Measurements from ENCODE around the gene ANKRD63. TPM values are rescaled to one million over a fixed set of nuclear protein-coding genes. Genes with fewer than 3 reads are reported as not detected.

The ANKRD63 gene
- polyA plus RNA-seq, 4 donors = 0.26 TPM; not detected in 3

DNA sequence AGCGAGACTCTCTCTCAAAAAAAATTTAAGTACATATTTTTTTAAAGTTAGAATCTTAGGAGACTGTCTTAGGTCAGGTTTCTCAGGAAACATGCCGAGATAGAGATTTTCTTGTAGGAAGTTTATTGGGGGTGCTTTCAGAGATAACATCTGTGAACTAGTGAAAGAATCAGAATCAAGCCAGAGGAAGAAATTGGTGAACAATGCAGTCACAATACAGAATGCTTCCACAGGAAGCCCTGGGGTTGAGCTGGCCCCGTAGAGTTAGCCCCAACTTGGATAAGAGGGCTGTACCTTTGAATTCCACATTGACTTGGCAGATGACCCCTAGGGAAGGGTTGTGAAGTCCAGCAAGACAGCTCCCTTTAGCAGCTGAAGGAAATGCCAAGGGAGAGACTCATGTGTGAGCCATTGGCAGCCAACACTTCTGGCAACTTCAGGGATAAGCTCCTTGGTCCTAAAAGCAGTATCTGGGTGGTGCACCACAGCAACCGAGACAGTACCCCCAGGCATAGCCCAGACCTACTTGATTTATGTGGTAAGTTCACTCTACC, 31.9 kb upstream of the ANKRD63 start:
- DNase-seq (ENCODE audit: low read depth in 4 of 4, low spot score in 3 of 4) = no peak

GRCh38 chr15:40313531-40314398, 30.9 kb upstream of the ANKRD63 start:
- DNase-seq (ENCODE audit: low read depth in 4 of 4, low spot score in 3 of 4) = no peak

GRCh38 chr15:40312370-40313158, 29.7 kb upstream of the ANKRD63 start:
- DNase-seq (ENCODE audit: low read depth in 4 of 4, low spot score in 3 of 4) = no peak

GRCh38 chr15:40310993-40311392, 28.1 kb upstream of the ANKRD63 start:
- no peak for DNase-seq (ENCODE audit: low read depth in 4 of 4, low spot score in 3 of 4)

GRCh38 chr15:40310001-40310959, 27.4 kb upstream of the ANKRD63 start:
- no peak for DNase-seq (ENCODE audit: low read depth in 4 of 4, low spot score in 3 of 4)

DNA sequence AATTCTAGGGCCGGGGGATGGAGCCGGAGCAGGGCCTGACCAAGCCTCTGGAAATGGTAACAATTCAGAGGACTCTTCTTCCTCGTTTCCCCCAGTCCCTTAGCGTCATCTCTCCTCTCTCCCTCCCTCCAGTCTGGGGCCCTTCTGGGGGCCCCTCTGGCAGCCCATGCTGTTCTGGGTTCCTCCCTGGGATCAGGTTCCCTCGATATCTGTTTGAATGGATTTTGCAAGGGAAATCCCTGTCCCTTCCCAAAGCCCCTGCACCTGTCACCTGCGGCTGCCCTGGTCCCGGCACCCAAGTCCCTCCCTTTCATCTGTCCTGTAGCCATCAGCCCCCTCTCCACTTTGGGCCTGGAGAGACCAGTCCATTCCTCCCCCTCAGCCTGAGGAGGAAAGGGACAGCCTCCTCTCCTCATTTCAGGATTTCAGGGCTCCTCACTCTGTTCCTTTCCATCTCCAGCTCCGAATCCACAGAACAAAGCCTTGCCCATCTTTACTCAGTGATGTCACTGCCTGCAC, 26.5 kb upstream of the ANKRD63 start:
- no peak for DNase-seq (ENCODE audit: low read depth in 4 of 4, low spot score in 3 of 4)

GRCh38 chr15:40307421-40308211, 24.8 kb upstream of the ANKRD63 start, which contains the start of gene PLCB2:
Gene PLCB2 (minus strand): TSS chr15:40307935. CDS start chr15:40307672, 263 bp downstream.
- no peak for DNase-seq (ENCODE audit: low read depth in 4 of 4, low spot score in 3 of 4)

DNA sequence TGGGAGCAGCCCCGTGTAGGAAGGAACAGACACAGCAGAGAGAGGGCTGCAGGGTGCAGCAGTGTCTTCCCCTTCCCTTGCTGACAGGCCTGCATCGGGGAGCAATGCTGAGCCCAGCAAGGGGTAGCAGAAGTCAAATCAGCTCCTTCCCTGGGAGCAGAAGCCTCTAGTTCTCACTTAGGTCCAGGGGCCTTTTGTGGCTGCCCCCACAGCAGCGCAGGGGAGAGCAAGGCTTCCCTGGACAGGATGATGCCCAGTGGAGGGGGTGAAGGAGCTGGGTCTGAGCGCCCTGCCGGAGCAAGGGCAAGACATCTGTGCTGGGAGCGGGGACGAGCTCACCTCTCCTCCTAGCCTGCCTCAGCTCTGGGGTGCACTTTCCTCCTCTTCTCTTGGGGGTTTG, 24.0 kb upstream of the ANKRD63 start:
- no peak for DNase-seq (ENCODE audit: low read depth in 4 of 4, low spot score in 3 of 4)

GRCh38 chr15:40306371-40306770, 23.5 kb upstream of the ANKRD63 start:
- DNase-seq (ENCODE audit: low read depth in 4 of 4, low spot score in 3 of 4) = no peak

GRCh38 chr15:40305281-40305680, 22.4 kb upstream of the ANKRD63 start:
- DNase-seq (ENCODE audit: low read depth in 4 of 4, low spot score in 3 of 4) = no peak

DNA sequence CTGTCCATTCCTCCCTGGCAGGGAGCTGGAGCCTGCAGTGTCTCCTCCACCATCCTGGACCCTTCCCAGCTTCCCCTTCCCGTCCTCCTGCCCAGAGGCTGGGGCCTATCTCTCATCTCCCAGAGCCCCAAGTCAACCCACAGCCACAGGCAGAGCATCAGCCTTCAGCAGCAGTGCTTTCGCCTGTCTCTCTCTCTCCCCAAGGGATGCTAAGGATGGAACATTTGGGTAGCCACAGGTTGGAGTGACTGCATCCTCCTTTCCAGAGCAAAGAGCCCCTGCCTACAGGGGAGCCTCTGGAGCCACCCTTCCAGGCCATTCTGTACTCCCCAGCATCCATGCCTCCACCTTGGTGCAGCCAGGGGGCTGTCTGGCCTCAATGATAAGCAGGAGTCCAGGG, 20.7 kb upstream of the ANKRD63 start:
- no peak for DNase-seq (ENCODE audit: low read depth in 4 of 4, low spot score in 3 of 4)

- no peak for DNase-seq (ENCODE audit: low read depth in 4 of 4, low spot score in 3 of 4)
Observed at GRCh38 chr15:40302981-40303380, 20.1 kb upstream of the ANKRD63 start.

DNA sequence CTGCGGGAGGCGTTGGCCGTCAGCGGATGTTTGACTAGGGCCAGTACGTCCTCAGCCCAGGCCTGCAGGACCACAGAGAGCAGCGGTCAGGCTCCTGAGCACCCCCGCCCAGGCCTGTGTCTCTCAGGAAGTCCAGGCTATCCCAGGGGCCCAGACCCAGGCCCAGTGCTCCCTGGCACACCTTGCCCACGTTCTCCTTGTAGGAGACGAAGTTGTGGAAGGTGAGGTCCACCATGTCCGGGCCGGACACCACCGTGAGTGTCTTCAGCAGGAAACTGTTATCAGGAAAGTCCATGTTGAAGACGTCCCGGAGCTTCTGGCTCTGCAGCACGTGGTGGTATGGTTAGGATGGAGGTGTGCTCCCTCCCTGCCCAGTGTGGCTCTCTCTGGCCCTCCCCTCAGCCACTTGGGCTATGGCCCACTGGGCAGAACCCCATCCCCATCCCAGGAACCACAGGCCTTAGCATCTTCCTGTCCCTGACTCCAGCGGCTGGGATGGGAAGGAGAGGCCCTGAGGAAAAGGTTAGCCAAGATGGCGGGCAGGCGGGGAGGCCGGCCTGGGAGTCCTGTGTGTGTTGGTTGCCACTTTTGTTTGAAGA, 19.5 kb upstream of the ANKRD63 start:
- no peak for DNase-seq (ENCODE audit: low read depth in 4 of 4, low spot score in 3 of 4)

DNA sequence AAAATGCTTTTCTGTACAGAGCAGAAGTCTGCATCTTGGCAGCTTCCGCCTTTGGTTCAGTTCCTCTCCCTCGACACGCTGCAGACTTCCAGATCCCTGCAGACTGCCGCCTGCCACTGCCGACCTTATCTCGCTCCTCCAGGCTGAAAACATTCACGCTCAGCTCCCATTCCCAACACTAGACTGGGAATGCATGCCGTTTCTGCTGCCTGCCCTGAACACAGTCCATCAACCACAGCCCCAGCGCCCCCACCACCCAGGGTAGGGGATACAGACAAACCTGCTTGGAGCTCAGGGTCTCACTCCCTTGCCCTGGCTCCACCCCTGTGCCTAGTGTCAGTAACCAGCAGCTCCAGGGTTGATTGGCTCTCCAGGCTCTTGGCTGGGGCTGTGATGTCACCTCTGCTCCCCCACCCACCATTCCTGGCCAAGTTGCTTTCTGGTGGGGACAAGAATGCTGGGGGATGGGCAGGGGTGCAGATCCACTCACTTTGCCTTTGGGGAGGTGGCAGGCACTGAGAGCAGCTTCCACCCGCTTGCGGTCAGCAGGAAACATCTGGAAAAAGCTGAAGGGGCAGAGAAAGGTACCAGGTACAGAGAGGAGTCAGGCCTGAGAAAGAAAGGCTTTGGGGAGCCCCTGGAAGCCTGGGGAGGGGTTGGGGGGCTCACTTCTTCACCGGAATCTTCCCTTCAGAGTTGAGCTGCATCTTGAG, 18.8 kb upstream of the ANKRD63 start:
- no peak for DNase-seq (ENCODE audit: low read depth in 4 of 4, low spot score in 3 of 4)

GRCh38 chr15:40300771-40301170, 17.9 kb upstream of the ANKRD63 start:
- DNase-seq (ENCODE audit: low read depth in 4 of 4, low spot score in 3 of 4) = no peak

DNA sequence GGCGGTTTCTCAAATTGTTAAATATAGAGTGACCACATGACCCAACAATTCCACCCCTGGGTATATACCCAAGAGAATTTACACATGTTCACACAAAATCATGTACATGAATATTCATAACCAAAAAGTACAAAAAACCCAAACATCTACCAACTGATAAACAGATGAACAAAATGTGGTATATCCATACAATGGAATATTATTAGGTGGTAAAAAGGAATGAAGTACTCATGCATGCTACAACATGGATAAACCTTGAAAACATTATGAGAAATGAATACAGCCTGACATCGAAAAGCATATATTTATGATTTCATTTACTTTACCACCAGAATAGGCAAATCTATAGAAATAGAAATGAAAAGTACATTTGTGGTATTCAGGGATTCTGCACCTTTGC, 17.5 kb upstream of the ANKRD63 start:
- no peak for DNase-seq (ENCODE audit: low read depth in 4 of 4, low spot score in 3 of 4)

GRCh38 chr15:40298216-40298935, 15.5 kb upstream of the ANKRD63 start:
- DNase-seq (ENCODE audit: low read depth in 4 of 4, low spot score in 3 of 4) = no peak

DNA sequence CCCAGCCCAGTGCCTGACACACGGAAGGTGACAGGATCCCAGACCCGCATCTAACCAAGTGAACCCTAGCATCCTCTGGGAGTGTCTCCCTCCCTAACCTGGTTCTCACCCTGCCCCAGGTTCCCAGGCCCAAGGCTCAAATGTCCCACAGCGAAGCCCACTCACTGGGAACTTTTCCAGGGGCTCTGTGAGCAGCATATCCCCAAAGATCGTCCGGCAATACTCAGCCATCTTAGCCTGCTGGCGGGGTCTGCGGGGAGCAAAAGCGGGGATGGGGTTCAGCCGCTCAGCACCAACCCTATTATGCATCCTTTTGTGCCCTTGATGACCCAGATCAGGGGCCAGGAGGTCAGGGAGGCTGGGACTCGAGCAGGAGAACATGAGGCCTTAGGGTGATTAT, 14.5 kb upstream of the ANKRD63 start:
- DNase-seq (ENCODE audit: low read depth in 4 of 4, low spot score in 3 of 4) = no peak
